GM10847 (cell line): ENCODE data around the gene SLC9A3.

ENCODE experiments used
- POLR2A ChIP-seq: IDR thresholded peaks from 2 replicates; pipeline ENCODE4 v1.6.1; 2011; ENCODE audit not compliant: insufficient read length; ENCODE audit errors: extremely low read depth

The SLC9A3 gene

GRCh38 chr5:560792-561166, 36.5 kb upstream of the SLC9A3 start:
- no peak for TF ChIP-seq POLR2A

DNA sequence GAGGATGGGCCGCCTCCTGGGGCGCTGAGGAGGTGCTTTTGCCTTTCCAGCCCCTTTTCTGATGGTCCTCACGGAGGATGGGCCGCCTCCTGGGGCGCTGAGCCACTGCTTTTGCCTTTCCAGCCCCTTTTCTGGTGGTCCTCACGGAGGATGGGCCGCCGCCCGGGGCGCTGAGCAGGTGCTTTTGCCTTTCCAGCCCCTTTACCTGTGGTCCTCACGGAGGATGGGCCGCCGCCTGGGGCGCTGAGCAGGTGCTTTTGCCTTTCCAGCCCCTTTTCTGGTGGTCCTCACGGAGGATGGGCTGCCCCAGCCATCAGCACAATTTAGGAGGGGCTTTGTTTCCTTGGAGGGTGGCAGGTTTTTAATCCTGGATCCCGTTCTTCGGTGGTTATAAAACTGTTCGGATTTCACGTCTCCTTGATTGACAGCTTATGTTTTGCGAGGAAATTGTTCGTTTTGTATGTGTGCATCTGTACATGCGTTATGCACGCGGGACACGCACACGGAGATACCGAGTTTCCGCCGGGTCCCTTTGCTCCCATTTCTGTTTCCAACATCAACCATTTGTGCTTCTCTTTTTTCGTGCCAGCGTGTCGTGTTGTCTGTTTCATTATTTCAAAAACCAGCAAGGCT, 34.7 kb upstream of the SLC9A3 start:
- no peak for TF ChIP-seq POLR2A

- TF ChIP-seq POLR2A, result no peak
These were observed 34.1 kb upstream of the SLC9A3 start for GRCh38 chr5:558326-558725.

DNA sequence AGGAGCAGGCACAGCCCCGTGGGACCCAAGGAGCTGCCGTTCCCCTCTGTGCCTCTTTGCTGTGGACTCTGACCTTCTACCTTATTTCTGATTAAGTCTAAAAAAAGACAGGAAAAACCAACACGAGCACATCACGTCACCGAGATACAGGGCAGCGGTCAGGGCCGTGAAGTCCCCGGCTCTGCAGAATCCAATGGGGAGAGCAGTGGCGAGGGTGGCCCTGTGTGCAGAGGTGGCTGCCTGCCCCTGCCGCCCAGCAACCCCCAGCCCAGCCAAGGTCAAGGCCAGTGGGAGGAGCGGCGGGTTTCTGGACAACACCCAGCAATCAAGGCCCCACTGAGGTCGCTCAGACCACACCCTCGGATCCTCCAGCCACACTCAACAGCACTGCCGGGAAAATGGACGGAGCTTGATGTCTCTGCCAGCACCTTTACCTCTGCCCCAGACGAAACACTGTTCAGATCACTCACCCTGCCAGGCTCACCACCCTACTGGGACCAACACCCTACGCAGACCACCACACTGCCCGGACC, 32.7 kb upstream of the SLC9A3 start:
- TF ChIP-seq POLR2A, result no peak

- TF ChIP-seq POLR2A, result no peak
These were observed 30.9 kb upstream of the SLC9A3 start for GRCh38 chr5:555058-555623.

- TF ChIP-seq POLR2A, result no peak
These were observed 30.2 kb upstream of the SLC9A3 start for GRCh38 chr5:554284-554988.

- TF ChIP-seq POLR2A, result no peak
These were observed 29.6 kb upstream of the SLC9A3 start for GRCh38 chr5:553874-554273.

DNA sequence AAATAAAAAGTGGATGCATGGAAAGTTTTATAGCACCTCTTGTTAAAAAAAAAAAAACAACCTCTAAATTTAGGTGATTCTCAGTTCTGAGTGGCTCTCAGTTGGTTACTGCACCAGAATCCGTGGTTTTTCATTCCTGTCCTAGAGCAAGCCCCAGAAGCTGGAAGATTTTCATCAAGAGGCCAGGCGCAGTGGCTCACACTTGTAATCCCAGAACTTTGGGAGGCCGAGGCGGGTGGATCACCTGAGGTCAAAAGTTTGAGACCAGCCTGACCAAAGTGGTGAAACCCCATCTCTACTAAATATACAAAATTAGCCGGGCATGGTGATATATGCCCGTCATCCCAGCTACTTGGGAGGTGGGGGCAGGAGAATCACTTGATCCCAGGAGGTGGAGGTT, 27.2 kb upstream of the SLC9A3 start:
- TF ChIP-seq POLR2A, result no peak

- TF ChIP-seq POLR2A, result no peak
These were observed 25.0 kb upstream of the SLC9A3 start for GRCh38 chr5:549229-549628.

- TF ChIP-seq POLR2A, result no peak
These were observed 24.0 kb upstream of the SLC9A3 start for GRCh38 chr5:548256-548655.

- TF ChIP-seq POLR2A, result no peak
These were observed 23.1 kb upstream of the SLC9A3 start for GRCh38 chr5:547086-547924.

GRCh38 chr5:546376-546908, 22.2 kb upstream of the SLC9A3 start:
- no peak for TF ChIP-seq POLR2A

GRCh38 chr5:545641-546375, 21.6 kb upstream of the SLC9A3 start:
- TF ChIP-seq POLR2A, result no peak

DNA sequence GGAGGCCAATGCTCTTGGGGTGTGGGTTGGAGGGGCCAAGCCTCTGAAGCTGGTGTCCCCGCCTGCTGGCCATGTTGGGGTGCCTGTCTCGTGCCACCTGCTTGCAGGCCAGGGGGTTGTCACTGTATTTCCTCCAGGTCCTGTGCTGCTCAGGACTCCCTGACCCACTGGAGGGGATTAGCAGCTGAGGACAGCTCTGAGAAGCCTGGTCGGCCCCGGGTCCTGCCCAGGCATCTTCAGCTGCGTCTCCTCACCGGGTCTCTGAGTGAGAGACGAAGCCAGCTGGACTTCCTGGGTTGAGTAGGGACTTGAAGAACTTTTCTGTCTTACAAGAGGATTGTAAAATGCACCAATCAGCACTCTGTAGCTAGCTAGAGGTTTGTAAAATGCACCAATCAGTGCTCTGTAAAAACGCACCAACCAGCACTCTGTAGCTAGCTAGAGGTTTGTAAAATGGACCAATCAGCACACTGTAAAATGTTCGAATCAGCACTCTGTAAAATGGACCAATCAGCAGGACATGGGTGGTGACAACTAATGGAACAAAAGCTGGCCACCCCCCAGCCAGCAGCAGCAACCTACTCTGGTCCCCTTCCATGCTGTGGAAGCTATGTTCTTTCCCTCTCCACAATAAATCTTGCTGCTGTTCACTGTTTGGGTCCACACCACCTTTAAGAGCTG, 20.6 kb upstream of the SLC9A3 start:
- TF ChIP-seq POLR2A, result no peak
